ENCODE data around the gene XPO4.
"Not testable (repeated sequence)": the region's sequence is repeated elsewhere in the genome, so short reads cannot be mapped to it uniquely, and the experiment has no call there.

Gene XPO4

GRCh38 chr13:20891034-20891433 is 11.5 kb downstream of the XPO4 start:
- DNase-seq (ENCODE audit: low read depth in 2 of 2): no peak

GRCh38 chr13:20890540-20890939 is 12.0 kb downstream of the XPO4 start:
- DNase-seq (ENCODE audit: low read depth in 2 of 2): not testable (repeated sequence)

GRCh38 chr13:20882206-20882605 is 20.3 kb downstream of the XPO4 start:
- no peak for DNase-seq (ENCODE audit: low read depth in 2 of 2)

GRCh38 chr13:20877902-20878301 is 24.6 kb downstream of the XPO4 start:
- DNase-seq (ENCODE audit: low read depth in 2 of 2): no peak

GRCh38 chr13:20876802-20877201 is 25.7 kb downstream of the XPO4 start:
- DNase-seq (ENCODE audit: low read depth in 2 of 2): not testable (repeated sequence)

GRCh38 chr13:20874439-20874838 is 28.1 kb downstream of the XPO4 start:
- not testable (repeated sequence) for DNase-seq (ENCODE audit: low read depth in 2 of 2)

GRCh38 chr13:20873348-20873747 is 29.2 kb downstream of the XPO4 start:
- DNase-seq (ENCODE audit: low read depth in 2 of 2): no peak

- no peak for DNase-seq (ENCODE audit: low read depth in 2 of 2)
These were observed 31.7 kb downstream of the XPO4 start for GRCh38 chr13:20870829-20871228.

- DNase-seq (ENCODE audit: low read depth in 2 of 2): no peak
These were observed 33.0 kb downstream of the XPO4 start for GRCh38 chr13:20869540-20869939.

GRCh38 chr13:20867408-20867807 is 35.1 kb downstream of the XPO4 start:
- no peak for DNase-seq (ENCODE audit: low read depth in 2 of 2)

- DNase-seq (ENCODE audit: low read depth in 2 of 2): not testable (repeated sequence)
These were observed 40.9 kb downstream of the XPO4 start for GRCh38 chr13:20861666-20862065.

GRCh38 chr13:20860844-20861243 is 41.7 kb downstream of the XPO4 start:
- no peak for DNase-seq (ENCODE audit: low read depth in 2 of 2)

GRCh38 chr13:20856650-20857049 is 45.9 kb downstream of the XPO4 start:
- DNase-seq (ENCODE audit: low read depth in 2 of 2): no peak

GRCh38 chr13:20851844-20852402 is 50.6 kb downstream of the XPO4 start:
- no peak for DNase-seq (ENCODE audit: low read depth in 2 of 2)

- no peak for DNase-seq (ENCODE audit: low read depth in 2 of 2)
These were observed 53.6 kb downstream of the XPO4 start for GRCh38 chr13:20848944-20849343.

GRCh38 chr13:20848203-20848602 is 54.3 kb downstream of the XPO4 start:
- DNase-seq (ENCODE audit: low read depth in 2 of 2): no peak

- DNase-seq (ENCODE audit: low read depth in 2 of 2): no peak
These were observed 55.2 kb downstream of the XPO4 start for GRCh38 chr13:20847296-20847695.

GRCh38 chr13:20843166-20843565 is 59.4 kb downstream of the XPO4 start:
- DNase-seq (ENCODE audit: low read depth in 2 of 2): no peak

GRCh38 chr13:20840568-20840967 is 62.0 kb downstream of the XPO4 start:
- no peak for DNase-seq (ENCODE audit: low read depth in 2 of 2)

GRCh38 chr13:20833900-20834679 is 68.5 kb downstream of the XPO4 start:
- DNase-seq (ENCODE audit: low read depth in 2 of 2): no peak

- no peak for DNase-seq (ENCODE audit: low read depth in 2 of 2)
These were observed 69.7 kb downstream of the XPO4 start for GRCh38 chr13:20832861-20833260.

- DNase-seq (ENCODE audit: low read depth in 2 of 2): no peak
These were observed 70.6 kb downstream of the XPO4 start for GRCh38 chr13:20831933-20832332.

GRCh38 chr13:20831254-20831653 is 71.3 kb downstream of the XPO4 start:
- no peak for DNase-seq (ENCODE audit: low read depth in 2 of 2)

Measured in activated CD4-positive, alpha-beta T cell treated with anti-CD3 and anti-CD28 coated beads for 24 hours (primary cell).